Calu3 (cell line): ENCODE measurements around the gene SEPTIN12. TPM values are rescaled to one million over a fixed set of nuclear protein-coding genes. Genes with fewer than 3 reads are reported as not detected.
A peak's percentile ranks its signal among the peaks of the same experiment; 100 is the strongest.

Experiments
- BruUV-seq: library from RNA; stranded (reverse); fragments of 400-500 nt; replicated peaks from 2 replicates; lab custom pipeline; 2021; lab: Mats Ljungman, UMichigan
- CTCF ChIA-PET: fragments of 300-600 bp; sonication (Branson Sonifier 250); formaldehyde crosslinking; loops from one replicate; lab custom pipeline; 2022; ENCODE audit warnings: antibody characterized with exemption; lab: Charles Lee
- DNase-seq: peaks from one replicate; pipeline ENCODE4 v3.0.0; 2022
- H3K27ac Mint-ChIP-seq: one replicate; pipeline ENCODE4 v1.8.0; 2022; ENCODE audit warnings: mixed read lengths; ENCODE audit not compliant: unreplicated experiment
- H3K27me3 Mint-ChIP-seq: one replicate; pipeline ENCODE4 v1.8.0; 2022; ENCODE audit warnings: mixed read lengths; ENCODE audit not compliant: unreplicated experiment
- H3K36me3 Mint-ChIP-seq: one replicate; pipeline ENCODE4 v1.8.0; 2022; ENCODE audit warnings: mild to moderate bottlenecking, moderate library complexity, mixed read lengths; ENCODE audit not compliant: insufficient read depth, unreplicated experiment
- H3K4me1 Mint-ChIP-seq: one replicate; pipeline ENCODE4 v1.8.0; 2022; ENCODE audit warnings: mild to moderate bottlenecking, low read depth, mixed read lengths; ENCODE audit not compliant: unreplicated experiment
- H3K4me3 Mint-ChIP-seq: one replicate; pipeline ENCODE4 v1.8.0; 2022; ENCODE audit warnings: mild to moderate bottlenecking, low read depth, moderate library complexity, mixed read lengths; ENCODE audit not compliant: unreplicated experiment
- H3K9me3 Mint-ChIP-seq: one replicate; pipeline ENCODE4 v1.8.0; 2022; ENCODE audit warnings: low read depth, mixed read lengths; ENCODE audit not compliant: unreplicated experiment
- CTCF ChIP-seq: fragments of 200-600 bp; IDR thresholded peaks from one replicate; pipeline ENCODE4 v1.8.0; 2022; ENCODE audit warnings: antibody characterized with exemption; ENCODE audit not compliant: unreplicated experiment
- intact Hi-C: fragments of 100-400 bp; cut with micrococcal nuclease; formaldehyde crosslinking; loops from one replicate; pipeline ENCODE4 v1.10.0; 2022; ENCODE audit not compliant: unreplicated experiment
- total RNA-seq: library from RNA; stranded (reverse); gene quantifications from 2 replicates; pipeline ENCODE4 v1.2.3, GENCODE V29; 2022

Gene SEPTIN12
- total RNA-seq, 1 experiment from 2014 or later = not detected

- Mint-ChIP-seq H3K27me3 (no peaks in the 10 kb centered on the region), H3K36me3 (peaks cover 89% of the 10 kb centered on the region), H3K9me3 (no peaks in the 10 kb centered on the region), H3K4me3 (peak overlapping the region; percentile 82), H3K4me1 (peaks cover 9% of the 10 kb centered on the region), H3K27ac (no peak overlapping the region)
- intact Hi-C loops = no loop called here
- no peak for DNase-seq
- no TSS peak for BruUV-seq
- no peak for TF ChIP-seq CTCF
- CTCF ChIA-PET = interaction anchor here (0.5 kb wide), 1 partner anchor 194 kb away, joined by 5 read pairs; no protein-coding TSS in a partner anchor
These were observed 12.3 kb upstream of the SEPTIN12 start for GRCh38 chr16:4800290-4801041.

- H3K27ac Mint-ChIP-seq = peak overlapping the region; percentile 35
- no TSS peak for BruUV-seq
- intact Hi-C loops = no loop called here
These were observed 11.2 kb upstream of the SEPTIN12 start for GRCh38 chr16:4799171-4799855.

GRCh38 chr16:4798456-4798855, 10.3 kb upstream of the SEPTIN12 start:
- DNase-seq = no peak
- peaks cover 74% of the 10 kb centered on the region for H3K36me3 Mint-ChIP-seq
- no peaks in the 10 kb centered on the region for H3K27me3 Mint-ChIP-seq
- H3K27ac Mint-ChIP-seq = peak overlapping the region; percentile 35
- TF ChIP-seq CTCF = no peak
- intact Hi-C loops = no loop called here
- BruUV-seq = no TSS peak
- no peak overlapping the region for H3K4me3 Mint-ChIP-seq
- H3K4me1 Mint-ChIP-seq = peaks cover 9% of the 10 kb centered on the region
- CTCF ChIA-PET = no interaction called here
- H3K9me3 Mint-ChIP-seq = no peaks in the 10 kb centered on the region

More at GRCh38 chr16:4799171-4799855, 11.2 kb upstream of the SEPTIN12 start:
- CTCF ChIA-PET = no interaction called here
- peaks cover 9% of the 10 kb centered on the region for H3K4me1 Mint-ChIP-seq
- no peaks in the 10 kb centered on the region for H3K27me3 Mint-ChIP-seq
- TF ChIP-seq CTCF = no peak
- H3K9me3 Mint-ChIP-seq = no peaks in the 10 kb centered on the region
- H3K4me3 Mint-ChIP-seq = no peak overlapping the region
- H3K36me3 Mint-ChIP-seq = peaks cover 83% of the 10 kb centered on the region
- no peak for DNase-seq

GRCh38 chr16:4797805-4798252, 9.7 kb upstream of the SEPTIN12 start:
- Mint-ChIP-seq H3K36me3 (peaks cover 68% of the 10 kb centered on the region), H3K27me3 (no peaks in the 10 kb centered on the region), H3K4me3 (no peak overlapping the region), H3K9me3 (no peaks in the 10 kb centered on the region), H3K4me1 (peaks cover 9% of the 10 kb centered on the region), H3K27ac (no peak overlapping the region)
- no peak for DNase-seq
- intact Hi-C loops = no loop called here
- CTCF ChIA-PET = no interaction called here
- no peak for TF ChIP-seq CTCF
- no TSS peak for BruUV-seq
